Testis (tissue), 2 donors: Measurements from ENCODE around the gene TBC1D21.

ENCODE experiments used
- POLR2A ChIP-seq: fragments of 450-650 bp; IDR thresholded peaks from one replicate; pipeline ENCODE4 v1.6.1; 2017; ENCODE audit warnings: antibody characterized with exemption, mild to moderate bottlenecking, moderate library complexity
- TF ChIP-seq, protein P1 (sequence below), 3 experiments: fragments of 450-650 bp in 2 of 3; fragments of 200-600 bp in 1 of 3; sonication (generic) in 1 of 3; IDR thresholded peaks; one replicate each; pipeline ENCODE4 v1.5.1; 2016 to 2019; ENCODE audit warnings: antibody characterized with exemption in 3 of 3, mild to moderate bottlenecking in 2 of 3, moderate library complexity in 1 of 3

DNA sequence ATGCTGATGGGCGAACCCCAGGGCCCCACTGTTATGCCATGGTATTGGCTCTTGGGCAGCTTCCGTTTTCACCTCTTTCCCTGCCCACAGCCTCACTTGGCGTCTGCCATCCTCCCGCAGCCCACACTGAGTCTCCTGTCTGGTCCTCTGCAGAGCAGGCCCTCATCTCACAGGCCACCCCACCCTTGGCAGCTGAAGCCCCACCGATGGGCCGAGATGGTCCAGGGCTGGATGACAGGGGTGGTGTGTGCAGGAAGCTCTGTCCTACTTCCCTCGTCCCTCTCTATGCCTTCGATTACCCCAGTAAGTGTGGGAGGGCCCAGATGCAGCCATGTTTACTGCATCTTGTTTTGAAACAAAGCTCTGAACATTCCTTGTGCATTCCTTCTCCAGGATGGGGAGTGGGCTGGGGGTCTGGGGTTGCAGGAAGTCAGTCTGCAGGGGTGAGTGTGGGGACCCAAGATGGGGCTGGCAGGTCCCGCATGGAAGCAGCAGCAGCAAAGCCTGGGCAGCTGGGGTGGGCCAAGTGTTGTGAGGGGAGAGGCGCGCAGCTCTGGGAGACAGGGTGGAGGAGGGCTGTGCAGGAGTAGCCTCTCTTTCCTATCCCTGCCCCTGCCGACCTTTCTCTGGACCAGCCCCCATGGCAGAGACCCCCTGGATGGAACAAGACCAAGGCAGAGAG is 20.9 kb downstream of the TBC1D21 start:
- TF ChIP-seq, protein P1, sequence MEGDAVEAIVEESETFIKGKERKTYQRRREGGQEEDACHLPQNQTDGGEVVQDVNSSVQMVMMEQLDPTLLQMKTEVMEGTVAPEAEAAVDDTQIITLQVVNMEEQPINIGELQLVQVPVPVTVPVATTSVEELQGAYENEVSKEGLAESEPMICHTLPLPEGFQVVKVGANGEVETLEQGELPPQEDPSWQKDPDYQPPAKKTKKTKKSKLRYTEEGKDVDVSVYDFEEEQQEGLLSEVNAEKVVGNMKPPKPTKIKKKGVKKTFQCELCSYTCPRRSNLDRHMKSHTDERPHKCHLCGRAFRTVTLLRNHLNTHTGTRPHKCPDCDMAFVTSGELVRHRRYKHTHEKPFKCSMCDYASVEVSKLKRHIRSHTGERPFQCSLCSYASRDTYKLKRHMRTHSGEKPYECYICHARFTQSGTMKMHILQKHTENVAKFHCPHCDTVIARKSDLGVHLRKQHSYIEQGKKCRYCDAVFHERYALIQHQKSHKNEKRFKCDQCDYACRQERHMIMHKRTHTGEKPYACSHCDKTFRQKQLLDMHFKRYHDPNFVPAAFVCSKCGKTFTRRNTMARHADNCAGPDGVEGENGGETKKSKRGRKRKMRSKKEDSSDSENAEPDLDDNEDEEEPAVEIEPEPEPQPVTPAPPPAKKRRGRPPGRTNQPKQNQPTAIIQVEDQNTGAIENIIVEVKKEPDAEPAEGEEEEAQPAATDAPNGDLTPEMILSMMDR (IDR thresholded peaks at IDR 0.05), result no peak
- TF ChIP-seq POLR2A, result no peak
